ENCODE measurements around the gene BANF1.

- TF ChIP-seq EZH2 (IDR thresholded peaks at IDR 0.05; ENCODE audit: low read length, unreplicated experiment) = no peak
- no peak for TF ChIP-seq CTCF (conservative IDR thresholded peaks at IDR 0.05; ENCODE audit: low read depth, low read length)
- TF ChIP-seq EZH2phosphoT487 (IDR thresholded peaks at IDR 0.05; ENCODE audit: borderline replicate concordance, low read length) = no peak
These were observed 34.9 kb upstream of the BANF1 start for GRCh38 chr11:65967329-65967934.

Measured in PC-3 (cell line).